C4-2B (cell line): ENCODE results near the gene SLC23A2.

Experiments
- H3K27ac ChIP-seq: fragments of 450-650 bp; 2 replicates; pipeline ENCODE4 v1.5.1; 2017
- ZFX ChIP-seq: fragments of 450-650 bp; IDR thresholded peaks from 2 replicates; pipeline ENCODE4 v1.6.1; 2017
- TF ChIP-seq, protein P1 (sequence below): fragments of 450-650 bp; conservative IDR thresholded peaks from 2 replicates; pipeline ENCODE4 v1.5.1; 2017; ENCODE audit warnings: mild to moderate bottlenecking

SLC23A2 gene

DNA sequence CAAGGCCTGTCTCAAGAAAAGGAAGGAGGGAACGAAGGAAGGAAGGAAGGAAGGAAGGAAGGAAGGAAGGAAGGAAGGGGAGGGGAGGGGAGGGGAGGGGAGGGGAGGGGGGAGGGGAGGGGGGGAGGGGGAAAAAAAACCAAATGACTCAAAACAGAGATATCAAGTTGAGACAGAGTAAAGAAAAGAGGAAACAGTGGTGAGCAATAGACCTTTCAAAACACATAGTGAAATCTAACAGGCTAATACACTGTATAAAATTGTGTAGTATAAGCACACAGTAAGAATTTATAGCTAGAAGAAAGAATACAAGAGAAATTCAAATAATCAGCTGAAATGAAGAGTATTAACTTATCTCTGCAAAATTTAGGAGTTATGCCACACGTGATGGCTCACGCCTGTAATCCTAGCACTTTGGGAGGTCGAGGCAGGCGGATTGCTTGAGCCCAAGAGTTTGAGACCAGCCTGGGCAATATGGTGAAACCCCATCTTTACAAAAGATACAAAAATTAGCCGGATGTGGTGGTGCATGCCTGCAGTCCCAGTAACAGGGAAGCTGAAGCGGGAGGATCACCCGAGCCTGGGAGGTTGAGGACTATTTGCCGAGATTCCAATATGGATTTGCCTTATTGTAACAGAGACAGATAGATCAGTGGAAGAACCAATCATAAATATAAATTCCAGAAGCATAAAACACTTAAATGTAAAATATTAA, 156.4 kb downstream of the SLC23A2 start:
- no peak overlapping the region for H3K27ac ChIP-seq
- TF ChIP-seq ZFX, result no peak
- TF ChIP-seq, protein P1, sequence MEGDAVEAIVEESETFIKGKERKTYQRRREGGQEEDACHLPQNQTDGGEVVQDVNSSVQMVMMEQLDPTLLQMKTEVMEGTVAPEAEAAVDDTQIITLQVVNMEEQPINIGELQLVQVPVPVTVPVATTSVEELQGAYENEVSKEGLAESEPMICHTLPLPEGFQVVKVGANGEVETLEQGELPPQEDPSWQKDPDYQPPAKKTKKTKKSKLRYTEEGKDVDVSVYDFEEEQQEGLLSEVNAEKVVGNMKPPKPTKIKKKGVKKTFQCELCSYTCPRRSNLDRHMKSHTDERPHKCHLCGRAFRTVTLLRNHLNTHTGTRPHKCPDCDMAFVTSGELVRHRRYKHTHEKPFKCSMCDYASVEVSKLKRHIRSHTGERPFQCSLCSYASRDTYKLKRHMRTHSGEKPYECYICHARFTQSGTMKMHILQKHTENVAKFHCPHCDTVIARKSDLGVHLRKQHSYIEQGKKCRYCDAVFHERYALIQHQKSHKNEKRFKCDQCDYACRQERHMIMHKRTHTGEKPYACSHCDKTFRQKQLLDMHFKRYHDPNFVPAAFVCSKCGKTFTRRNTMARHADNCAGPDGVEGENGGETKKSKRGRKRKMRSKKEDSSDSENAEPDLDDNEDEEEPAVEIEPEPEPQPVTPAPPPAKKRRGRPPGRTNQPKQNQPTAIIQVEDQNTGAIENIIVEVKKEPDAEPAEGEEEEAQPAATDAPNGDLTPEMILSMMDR, result no peak

DNA sequence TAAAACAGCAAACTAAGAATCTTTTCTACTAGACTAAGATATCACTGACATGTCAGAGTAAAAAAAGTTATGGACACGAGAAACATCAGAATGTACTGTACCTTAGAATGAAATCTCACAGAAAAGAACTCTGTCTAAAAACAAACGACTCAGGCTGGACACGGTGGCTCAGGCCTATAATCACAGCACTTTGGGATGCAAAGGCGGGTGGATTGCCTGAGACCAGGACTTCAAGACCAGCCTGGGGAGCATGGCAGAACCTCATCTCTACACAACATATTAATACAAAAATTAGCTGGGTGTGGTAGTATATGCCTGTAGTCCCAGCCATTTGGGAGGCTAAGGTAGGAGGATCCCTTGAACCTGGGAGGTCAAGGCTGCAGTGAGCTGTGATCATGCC, 157.0 kb downstream of the SLC23A2 start:
- H3K27ac ChIP-seq, result no peak overlapping the region
- TF ChIP-seq ZFX, result no peak
- TF ChIP-seq, protein P1, result no peak

DNA sequence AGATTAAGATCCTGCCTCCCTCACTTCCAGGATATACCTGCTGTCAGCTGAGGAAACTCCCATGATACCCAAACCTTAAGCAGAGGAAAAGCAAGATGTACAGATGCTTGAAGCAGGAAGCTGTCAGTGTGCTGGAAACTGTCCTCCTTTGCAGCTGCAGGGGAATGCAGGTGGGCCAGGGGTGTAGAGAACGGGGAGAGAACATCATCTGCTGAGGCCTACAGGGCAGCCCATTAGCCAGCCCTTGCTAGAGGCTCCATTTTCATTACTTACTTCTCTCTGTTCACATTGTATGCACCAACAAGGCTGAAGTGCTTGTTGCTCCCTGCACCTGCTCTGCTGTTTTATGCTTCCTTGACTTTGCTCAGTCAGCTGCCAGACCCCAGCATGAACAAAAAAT, 160.5 kb downstream of the SLC23A2 start:
- no peak overlapping the region for H3K27ac ChIP-seq

DNA sequence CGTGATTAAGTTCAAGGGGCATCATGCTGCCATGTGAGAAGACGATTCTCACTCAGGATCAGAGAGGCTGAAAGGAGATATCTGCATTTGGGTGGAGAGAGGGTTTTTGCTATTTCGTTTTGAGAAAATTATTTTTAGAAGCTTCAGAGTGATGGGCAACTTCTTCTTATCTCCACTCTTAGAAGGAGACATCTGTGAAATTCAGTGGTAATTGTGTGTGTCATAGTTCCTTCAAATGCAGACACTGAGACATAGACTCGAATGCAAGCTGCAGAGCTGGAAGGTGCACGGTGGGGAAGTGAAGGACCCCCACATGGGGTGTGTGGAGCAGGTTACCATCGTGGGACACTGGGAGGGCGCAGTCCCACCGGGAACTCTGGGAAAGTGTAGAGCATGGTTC, 162.8 kb downstream of the SLC23A2 start:
- H3K27ac ChIP-seq, result no peak overlapping the region

More for the DNA sequence above, 160.5 kb downstream of the SLC23A2 start:
- TF ChIP-seq, protein P1, result no peak
- no peak for TF ChIP-seq ZFX

DNA sequence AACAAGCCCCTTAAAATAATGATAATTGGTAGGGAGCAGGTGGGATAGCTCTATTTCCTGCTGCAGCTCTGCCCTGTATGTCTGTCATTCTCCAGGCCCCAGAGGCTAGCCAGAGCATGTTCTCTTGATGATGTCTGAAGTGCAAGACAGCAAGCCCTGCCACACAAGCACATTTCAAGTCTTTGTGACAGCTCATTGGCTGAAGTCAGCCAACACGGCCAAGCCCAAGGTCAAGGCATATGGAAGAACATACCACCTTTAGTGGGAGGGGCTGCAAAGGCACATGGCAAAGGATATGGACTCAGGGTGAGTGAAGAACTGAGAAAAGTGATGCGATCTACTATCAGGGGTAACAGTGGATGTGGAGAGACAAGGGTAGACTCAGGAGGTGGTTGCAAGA, 163.6 kb downstream of the SLC23A2 start:
- no peak overlapping the region for H3K27ac ChIP-seq
- TF ChIP-seq ZFX, result no peak
- TF ChIP-seq, protein P1, result no peak

More for the DNA sequence above, 162.8 kb downstream of the SLC23A2 start:
- TF ChIP-seq, protein P1, result no peak
- no peak for TF ChIP-seq ZFX

DNA sequence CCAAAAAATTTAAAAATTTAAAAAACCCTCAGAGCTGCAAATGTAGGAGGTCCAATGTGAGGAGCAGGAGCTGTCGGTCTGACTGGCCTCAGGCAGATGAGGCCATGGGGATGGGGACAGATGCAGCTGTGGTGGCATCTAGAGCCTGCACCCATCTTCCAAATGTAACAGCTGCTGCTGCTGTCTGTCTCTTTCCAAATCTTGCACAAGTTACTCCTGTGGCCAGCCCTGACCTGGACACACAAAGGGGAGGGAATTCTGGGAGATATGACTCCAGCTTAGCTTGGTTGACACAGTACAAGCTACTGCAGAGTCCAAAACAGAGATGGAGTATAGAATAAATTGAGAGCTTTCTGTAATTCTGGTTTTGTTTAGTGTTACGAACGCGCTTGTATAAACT, 164.4 kb downstream of the SLC23A2 start:
- TF ChIP-seq, protein P1, result no peak
- TF ChIP-seq ZFX, result no peak
- no peak overlapping the region for H3K27ac ChIP-seq

DNA sequence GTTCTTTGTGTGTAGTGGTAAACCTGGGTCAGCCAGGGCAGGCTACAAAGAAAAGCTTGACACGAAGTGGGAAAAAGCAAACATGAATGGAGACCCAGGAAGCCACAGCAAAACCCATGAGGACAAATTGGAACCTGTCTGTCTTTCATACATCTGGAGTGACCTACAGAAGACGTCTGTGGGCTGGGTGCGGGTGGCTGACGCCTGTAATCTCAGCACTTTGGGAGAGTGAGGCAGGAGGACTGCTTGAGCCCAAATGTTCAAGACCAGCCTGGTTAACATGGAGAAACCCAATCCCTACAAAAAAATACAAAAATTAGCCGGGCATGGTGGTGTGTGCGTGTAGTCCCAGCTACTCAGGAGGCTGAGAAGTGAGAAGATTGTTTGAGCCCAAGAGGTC, 164.8 kb downstream of the SLC23A2 start:
- no peak overlapping the region for H3K27ac ChIP-seq

More for the DNA sequence above, 164.8 kb downstream of the SLC23A2 start:
- TF ChIP-seq, protein P1, result no peak
- TF ChIP-seq ZFX, result no peak
